Liver (tissue), 9 donors: ENCODE data around the gene SMOC2. TPM values are rescaled to one million over a fixed set of nuclear protein-coding genes. Genes with fewer than 3 reads are reported as not detected.

ENCODE experiments used
- DNase-seq: peaks from one replicate; pipeline ENCODE4 v3.0.0-alpha.2; 2017; ENCODE audit warnings: low spot score
- H3K27ac ChIP-seq, 2 donors: one replicate each; pipeline ENCODE4 v1.7.0; 2013; ENCODE audit warnings: inconsistent platforms in 2 of 2, low read length in 2 of 2, control low read depth in 1 of 2, low read depth in 1 of 2, mild to moderate bottlenecking in 1 of 2
- H3K27me3 ChIP-seq, 4 donors: one replicate each; pipeline versions ENCODE4 v1.6.1 to v1.7.0; 2013; ENCODE audit warnings: low read length in 3 of 4, inconsistent platforms in 1 of 4, mild to moderate bottlenecking in 1 of 4, moderate library complexity in 1 of 4; ENCODE audit not compliant: control insufficient read depth in 4 of 4, insufficient read depth in 4 of 4
- H3K36me3 ChIP-seq, 4 donors: one replicate each; pipeline versions ENCODE4 v1.6.1 to v1.7.0; 2013; ENCODE audit warnings: low read length in 3 of 4, mild to moderate bottlenecking in 3 of 4, low read depth in 1 of 4, moderate library complexity in 1 of 4; ENCODE audit not compliant: control insufficient read depth in 4 of 4, insufficient read depth in 3 of 4
- H3K4me1 ChIP-seq, 4 donors: one replicate each; pipeline versions ENCODE4 v1.6.1 to v1.7.0; 2013; ENCODE audit warnings: low read length in 3 of 4, mild to moderate bottlenecking in 3 of 4, moderate library complexity in 1 of 4; ENCODE audit not compliant: control insufficient read depth in 4 of 4, insufficient read depth in 4 of 4
- H3K4me3 ChIP-seq, 3 donors: one replicate each; pipeline versions ENCODE4 v1.6.1 to v1.7.0; 2013; ENCODE audit warnings: low read length in 3 of 3, control low read depth in 1 of 3, low read depth in 1 of 3, mild to moderate bottlenecking in 1 of 3
- H3K9ac ChIP-seq, 2 donors: one replicate each; pipeline ENCODE4 v1.7.0; 2013; ENCODE audit warnings: low read length in 2 of 2, mild to moderate bottlenecking in 2 of 2, moderate library complexity in 2 of 2, control low read depth in 1 of 2, low read depth in 1 of 2
- H3K9me3 ChIP-seq, 4 donors: one replicate each; pipeline versions ENCODE4 v1.6.1 to v1.7.0; 2013; ENCODE audit warnings: low read length in 3 of 4; ENCODE audit not compliant: control insufficient read depth in 4 of 4
- ATF3 ChIP-seq: IDR thresholded peaks from 2 replicates; pipeline ENCODE4 v1.6.1; 2016; ENCODE audit warnings: antibody characterized with exemption
- CTCF ChIP-seq: fragments of 150-350 bp; IDR thresholded peaks from 2 replicates; pipeline ENCODE4 v1.5.1; 2017; ENCODE audit warnings: improper control_type of control experiment, low read depth, low read length; ENCODE audit not compliant: missing input control
- EGR1 ChIP-seq, 2 donors: IDR thresholded peaks; 2 replicates each; pipeline ENCODE4 v1.6.1; 2016 to 2018; ENCODE audit warnings: antibody characterized with exemption in 2 of 2, low read depth in 2 of 2
- FOXA1 ChIP-seq: IDR thresholded peaks from 2 replicates; pipeline ENCODE4 v1.6.1; 2016; ENCODE audit warnings: antibody characterized with exemption
- GABPA ChIP-seq, 2 donors: IDR thresholded peaks in 1 of 2; conservative IDR thresholded peaks in 1 of 2; 2 replicates each; pipeline ENCODE4 v1.6.1; 2016; ENCODE audit warnings: antibody characterized with exemption in 2 of 2, mild to moderate bottlenecking in 1 of 2, moderate library complexity in 1 of 2
- JUND ChIP-seq, 2 donors: IDR thresholded peaks; 2 replicates each; pipeline ENCODE4 v1.6.1; 2016; ENCODE audit warnings: antibody characterized with exemption in 2 of 2
- MAX ChIP-seq: IDR thresholded peaks from 2 replicates; pipeline ENCODE4 v1.6.1; 2016; ENCODE audit warnings: antibody characterized with exemption
- NR2F2 ChIP-seq: IDR thresholded peaks from 2 replicates; pipeline ENCODE4 v1.6.1; 2016; ENCODE audit warnings: antibody characterized with exemption
- RAD21 ChIP-seq, 2 donors: IDR thresholded peaks; 2 replicates each; pipeline ENCODE4 v1.6.1; 2016; ENCODE audit warnings: antibody characterized with exemption in 2 of 2, mild to moderate bottlenecking in 2 of 2
- REST ChIP-seq: IDR thresholded peaks from 2 replicates; pipeline ENCODE4 v1.6.1; 2016; ENCODE audit warnings: antibody characterized with exemption, mild to moderate bottlenecking
- RXRA ChIP-seq, 2 donors: IDR thresholded peaks; 2 replicates each; pipeline ENCODE4 v1.6.1; 2017 to 2018; ENCODE audit warnings: antibody characterized with exemption in 2 of 2, mild to moderate bottlenecking in 1 of 2
- SP1 ChIP-seq: IDR thresholded peaks from 2 replicates; pipeline ENCODE4 v1.6.1; 2018; ENCODE audit warnings: antibody characterized with exemption, mild to moderate bottlenecking
- TAF1 ChIP-seq: conservative IDR thresholded peaks from 2 replicates; pipeline ENCODE4 v1.6.1; 2016; ENCODE audit warnings: antibody characterized with exemption, mild to moderate bottlenecking
- ZBTB33 ChIP-seq: IDR thresholded peaks from 2 replicates; pipeline ENCODE4 v1.6.1; 2016; ENCODE audit warnings: antibody characterized with exemption
- WGBS: extraction: QIAGEN DNeasy Blood & Tissue Kit; methylation state at CpG from one replicate; pipeline ENCODE4 v1.1.7; 2013; 5-methylcytosine and 5-hydroxymethylcytosine counted together
- polyA plus RNA-seq, 2 donors: library from polyadenylated mRNA; stranded (reverse) in 1 of 2; unstranded in 1 of 2; fragments of 200-250 nt in 1 of 2; fragments of >200 nt in 1 of 2; fragmentation: Nextera tagmentation in 1 of 2; extraction: Ambion mirVana in 1 of 2; gene quantifications; one replicate each; pipeline versions ENCODE4 v1.2.1 to v1.2.3, GENCODE V29; 2013 to 2015
- total RNA-seq, 2 donors: library from RNA; depleted of rRNA; stranded (reverse); fragments of >200 nt; gene quantifications; one replicate each; pipeline ENCODE4 v1.2.3, GENCODE V29; 2014
- donor health status: healthy.
- donor health status: healthy.
- donor health status: healthy.
- donor health status: healthy.
- donor health status: healthy.

SMOC2 gene
- total and polyA plus RNA-seq, 4 donors: 0.23 to 1.9 (median 1.1) TPM

- no peak for TF ChIP-seq EGR1 (IDR thresholded peaks at IDR 0.05; ENCODE audit: low read depth in 2 of 2)
- no peak for TF ChIP-seq SP1
- no peak for TF ChIP-seq TAF1
- TF ChIP-seq FOXA1: no peak
These were observed 165.7 kb downstream of the SMOC2 start (continued) for GRCh38 chr6:168606722-168607121.

GRCh38 chr6:168607272-168608112 lies 166.5 kb downstream of the SMOC2 start:
- H3K9ac ChIP-seq: no peak overlapping the region
- no peaks in the 10 kb centered on the region for H3K27me3 ChIP-seq
- TF ChIP-seq SP1: no peak
- H3K27ac ChIP-seq: no peak overlapping the region
- no peaks in the 10 kb centered on the region for H3K36me3 ChIP-seq
- H3K4me1 ChIP-seq: no peaks in the 10 kb centered on the region
- peaks cover 0 to 3% (median 1%) of the 10 kb centered on the region in 4 donors for H3K9me3 ChIP-seq
- WGBS: 66% methylated on average over 15 of the region's 15 CpGs
- no peak for DNase-seq
- no peak overlapping the region for H3K4me3 ChIP-seq

GRCh38 chr6:168608113-168608400 lies 167.1 kb downstream of the SMOC2 start:
- Histone ChIP-seq H3K27ac (no peak overlapping the region), H3K9me3 (peaks cover 0 to 3% (median 3%) of the 10 kb centered on the region in 4 donors), H3K4me1 (no peaks in the 10 kb centered on the region), H3K4me3 (no peak overlapping the region), H3K9ac (no peak overlapping the region), H3K36me3 (no peaks in the 10 kb centered on the region), H3K27me3 (no peaks in the 10 kb centered on the region)
- WGBS: 80% methylated on average over 11 of the region's 11 CpGs
- no peak for DNase-seq
- no peak for TF ChIP-seq JUND (IDR thresholded peaks at IDR 0.05)

GRCh38 chr6:168609026-168609685 lies 168.2 kb downstream of the SMOC2 start:
- no peak for DNase-seq
- Histone ChIP-seq H3K4me3 (no peak overlapping the region), H3K27ac (no peak overlapping the region), H3K27me3 (no peaks in the 10 kb centered on the region), H3K9me3 (peaks cover 0 to 3% (median under 1%) of the 10 kb centered on the region in 4 donors), H3K9ac (no peak overlapping the region), H3K36me3 (no peaks in the 10 kb centered on the region), H3K4me1 (no peaks in the 10 kb centered on the region)
- no peak for TF ChIP-seq GABPA (IDR thresholded peaks at IDR 0.05 in 1 of 2, conservative IDR thresholded peaks at IDR 0.05 in 1 of 2)
- TF ChIP-seq REST: no peak
- no peak for TF ChIP-seq ATF3
- TF ChIP-seq RAD21 (IDR thresholded peaks at IDR 0.05): no peak
- TF ChIP-seq CTCF: no peak
- no peak for TF ChIP-seq ZBTB33
- TF ChIP-seq MAX: no peak
- no peak for TF ChIP-seq SP1
- no peak for TF ChIP-seq NR2F2
- TF ChIP-seq RXRA (IDR thresholded peaks at IDR 0.05): no peak
- TF ChIP-seq TAF1: no peak
- 63% methylated on average over 13 of the region's 13 CpGs for WGBS
